Activated CD4-positive, CD25-positive, alpha-beta regulatory T cell (primary cell): ENCODE results near the gene CBX4.

Experiments used
- DNase-seq, 4 experiments: peaks; one replicate each; lab custom pipeline; 2025; lab: John Stamatoyannopoulos, UW

The CBX4 gene

GRCh38 chr17:79841369-79842135 lies 2.3 kb upstream of the CBX4 start:
- no peak for DNase-seq

- DNase-seq, result no peak
Measured at GRCh38 chr17:79840989-79841286, 1.7 kb upstream of the CBX4 start.

- no peak for DNase-seq
Measured at GRCh38 chr17:79840269-79840988, 1.2 kb upstream of the CBX4 start.

GRCh38 chr17:79838522-79839274 lies 542 bp downstream of the CBX4 start:
- peak in 1 of 4 experiments; percentile 52 for DNase-seq

- DNase-seq, result peak in 1 of 4 experiments; percentile 32
Measured at GRCh38 chr17:79837888-79838521, 1.2 kb downstream of the CBX4 start.

- DNase-seq, result no peak
Measured at GRCh38 chr17:79836972-79837887, 2.0 kb downstream of the CBX4 start.

GRCh38 chr17:79836510-79836971 lies 2.7 kb downstream of the CBX4 start:
- DNase-seq, result no peak

- DNase-seq, result no peak
Measured at GRCh38 chr17:79835953-79836509, 3.2 kb downstream of the CBX4 start.

GRCh38 chr17:79835470-79835899 lies 3.8 kb downstream of the CBX4 start:
- no peak for DNase-seq

- DNase-seq, result peak in 1 of 4 experiments; percentile 33
Measured at GRCh38 chr17:79834565-79835469, 4.4 kb downstream of the CBX4 start.

GRCh38 chr17:79833744-79834564 lies 5.3 kb downstream of the CBX4 start:
- DNase-seq, result no peak

- DNase-seq, result no peak
Measured at GRCh38 chr17:79833110-79833450, 6.2 kb downstream of the CBX4 start.

GRCh38 chr17:79832218-79833109 lies 6.8 kb downstream of the CBX4 start:
- no peak for DNase-seq

- DNase-seq, result no peak
Measured at GRCh38 chr17:79831265-79832217, 7.7 kb downstream of the CBX4 start.

- DNase-seq, result no peak
Measured at GRCh38 chr17:79830763-79831264, 8.4 kb downstream of the CBX4 start.

GRCh38 chr17:79830303-79830702 lies 8.9 kb downstream of the CBX4 start:
- DNase-seq, result no peak

GRCh38 chr17:79829457-79829856 lies 9.8 kb downstream of the CBX4 start:
- DNase-seq, result no peak
